OCI-LY1 (cell line): ENCODE measurements around the gene SLC27A3.

ENCODE experiments used
- H2AFZ ChIP-seq: fragments of 200-600 bp; sonication (generic), shearing (Covaris generic); 2 replicates; pipeline ENCODE4 v1.6.0; 2014; ENCODE audit warnings: antibody characterized with exemption, mild to moderate bottlenecking, low read length
- H3F3A ChIP-seq: fragments of 200-600 bp; sonication (generic), shearing (Covaris generic); 2 replicates; pipeline ENCODE4 v1.6.0; 2014; ENCODE audit warnings: mild to moderate bottlenecking, antibody characterized with exemption, low read length, moderate library complexity; ENCODE audit not compliant: insufficient read depth
- H3K27ac ChIP-seq: fragments of 200-600 bp; sonication (generic); 2 replicates; pipeline ENCODE4 v1.5.1; 2014; ENCODE audit warnings: low read length, mixed run types, mild to moderate bottlenecking, low read depth; ENCODE audit not compliant: poor library complexity, severe bottlenecking
- H3K27me3 ChIP-seq: fragments of 200-600 bp; sonication (generic); 2 replicates; pipeline ENCODE4 v1.6.0; 2014; ENCODE audit warnings: antibody characterized with exemption, mild to moderate bottlenecking, low read length, moderate library complexity; ENCODE audit not compliant: insufficient read depth
- H3K36me3 ChIP-seq: fragments of 200-600 bp; sonication (generic); 2 replicates; pipeline ENCODE4 v1.6.1; 2014; ENCODE audit warnings: mild to moderate bottlenecking, antibody characterized with exemption, low read length, moderate library complexity, mixed read lengths; ENCODE audit not compliant: insufficient read depth
- H3K4me1 ChIP-seq: fragments of 200-600 bp; sonication (generic); 2 replicates; pipeline ENCODE4 v1.5.1; 2014; ENCODE audit warnings: mild to moderate bottlenecking, low read length, moderate library complexity; ENCODE audit not compliant: insufficient read depth, severe bottlenecking
- H3K4me2 ChIP-seq: fragments of 200-600 bp; sonication (generic), shearing (Covaris generic); 2 replicates; pipeline ENCODE4 v1.6.1; 2014; ENCODE audit warnings: low read length
- H3K4me3 ChIP-seq: fragments of 200-600 bp; sonication (generic); 2 replicates; pipeline ENCODE4 v1.5.1; 2014; ENCODE audit warnings: low read length, low read depth, mild to moderate bottlenecking, mixed read lengths; ENCODE audit not compliant: poor library complexity, severe bottlenecking
- H3K79me2 ChIP-seq: fragments of 200-600 bp; shearing (Covaris generic); 2 replicates; pipeline ENCODE4 v1.6.1; 2016; ENCODE audit warnings: mixed run types, low read length, mixed read lengths; ENCODE audit not compliant: insufficient read depth
- H3K9ac ChIP-seq: fragments of 200-600 bp; sonication (generic), shearing (Covaris generic); 2 replicates; pipeline ENCODE4 v1.6.1; 2014; ENCODE audit warnings: mild to moderate bottlenecking, low read length, mixed read lengths
- H3K9me2 ChIP-seq: fragments of 200-600 bp; sonication (generic), shearing (Covaris generic); 2 replicates; pipeline ENCODE4 v1.6.1; 2014; ENCODE audit warnings: low read depth, mild to moderate bottlenecking, low read length, mixed read lengths
- H3K9me3 ChIP-seq: fragments of 200-600 bp; shearing (Covaris generic); 2 replicates; pipeline ENCODE4 v1.6.1; 2014; ENCODE audit warnings: low read length, mixed read lengths
- H4K20me1 ChIP-seq: fragments of 200-600 bp; sonication (generic), shearing (Covaris generic); 2 replicates; pipeline ENCODE4 v1.6.0; 2016; ENCODE audit warnings: mild to moderate bottlenecking, low read length; ENCODE audit not compliant: insufficient read depth
- CTCF ChIP-seq: fragments of 200-600 bp; sonication (generic), shearing (Covaris generic); IDR thresholded peaks from 2 replicates; pipeline ENCODE4 v1.5.1; 2017; ENCODE audit warnings: mild to moderate bottlenecking, antibody characterized with exemption, low read length, moderate library complexity, mixed read lengths
- EZH2 ChIP-seq: fragments of 200-600 bp; sonication (generic), shearing (Covaris generic); IDR thresholded peaks from 2 replicates; pipeline ENCODE4 v1.8.0; 2017; ENCODE audit warnings: borderline replicate concordance, mixed run types, mild to moderate bottlenecking, antibody characterized with exemption, low read length, moderate library complexity, mixed read lengths

The SLC27A3 gene

GRCh38 chr1:153774026-153774595 lies 1.1 kb upstream of the SLC27A3 start:
- H3K4me2 ChIP-seq = no peak overlapping the region
- no peaks in the 10 kb centered on the region for H3K27me3 ChIP-seq
- peaks cover 12% of the 10 kb centered on the region for H3K4me1 ChIP-seq
- no peaks in the 10 kb centered on the region for H3F3A ChIP-seq
- no peaks in the 10 kb centered on the region for H3K9me3 ChIP-seq
- no peak overlapping the region for H3K9ac ChIP-seq
- H3K79me2 ChIP-seq = no peaks in the 10 kb centered on the region
- H4K20me1 ChIP-seq = no peaks in the 10 kb centered on the region
- no peak overlapping the region for H3K4me3 ChIP-seq
- TF ChIP-seq CTCF = no peak
- no peak for TF ChIP-seq EZH2
- no peaks in the 10 kb centered on the region for H3K9me2 ChIP-seq
- no peak overlapping the region for H2AFZ ChIP-seq
- H3K27ac ChIP-seq = no peak overlapping the region
- H3K36me3 ChIP-seq = peaks cover 49% of the 10 kb centered on the region

GRCh38 chr1:153775458-153776327 lies 486 bp downstream of the SLC27A3 start:
- peaks cover 35% of the 10 kb centered on the region for H3K36me3 ChIP-seq
- no peaks in the 10 kb centered on the region for H3K9me3 ChIP-seq
- H3K4me2 ChIP-seq = peak overlapping the region; percentile 76
- peaks cover 12% of the 10 kb centered on the region for H3K4me1 ChIP-seq
- no peaks in the 10 kb centered on the region for H3K9me2 ChIP-seq
- H2AFZ ChIP-seq = no peak overlapping the region
- peak overlapping the region; percentile 8 for H3K27ac ChIP-seq
- H3K9ac ChIP-seq = peak overlapping the region; percentile 62
- no peaks in the 10 kb centered on the region for H4K20me1 ChIP-seq
- H3K4me3 ChIP-seq = peak overlapping the region; percentile 64
- TF ChIP-seq EZH2 (no peak), CTCF (no peak)
- H3K79me2 ChIP-seq = no peaks in the 10 kb centered on the region
- H3F3A ChIP-seq = no peaks in the 10 kb centered on the region
- no peaks in the 10 kb centered on the region for H3K27me3 ChIP-seq

GRCh38 chr1:153776352-153776751 lies 1.1 kb downstream of the SLC27A3 start:
- Histone ChIP-seq H3K36me3 (peaks cover 29% of the 10 kb centered on the region), H3K4me2 (peak overlapping the region; percentile 76), H3K9me3 (no peaks in the 10 kb centered on the region), H3K79me2 (no peaks in the 10 kb centered on the region), H3K27me3 (no peaks in the 10 kb centered on the region), H3K9me2 (no peaks in the 10 kb centered on the region), H2AFZ (no peak overlapping the region), H3K4me1 (peaks cover 12% of the 10 kb centered on the region), H3K27ac (no peak overlapping the region), H3F3A (no peaks in the 10 kb centered on the region), H3K4me3 (peak overlapping the region; percentile 64), H4K20me1 (no peaks in the 10 kb centered on the region), H3K9ac (no peak overlapping the region; the same call in 1 of the 2 replicates)
- TF ChIP-seq CTCF = no peak
- no peak for TF ChIP-seq EZH2
